DND-41 (cell line): ENCODE results near the gene TBRG1.

ENCODE experiments used
- EZH2 ChIP-seq: IDR thresholded peaks from 3 replicates; pipeline ENCODE4 v1.6.1; 2012; ENCODE audit warnings: borderline replicate concordance, low read depth, mild to moderate bottlenecking, moderate library complexity, low read length, inconsistent platforms; ENCODE audit not compliant: severe bottlenecking
- TF ChIP-seq, protein P1 (sequence below): IDR thresholded peaks from 2 replicates; pipeline ENCODE4 v1.5.1; 2012; ENCODE audit warnings: borderline replicate concordance, low read length, moderate library complexity, mild to moderate bottlenecking; ENCODE audit not compliant: poor library complexity, severe bottlenecking; ENCODE audit errors: extremely low read depth

DNA sequence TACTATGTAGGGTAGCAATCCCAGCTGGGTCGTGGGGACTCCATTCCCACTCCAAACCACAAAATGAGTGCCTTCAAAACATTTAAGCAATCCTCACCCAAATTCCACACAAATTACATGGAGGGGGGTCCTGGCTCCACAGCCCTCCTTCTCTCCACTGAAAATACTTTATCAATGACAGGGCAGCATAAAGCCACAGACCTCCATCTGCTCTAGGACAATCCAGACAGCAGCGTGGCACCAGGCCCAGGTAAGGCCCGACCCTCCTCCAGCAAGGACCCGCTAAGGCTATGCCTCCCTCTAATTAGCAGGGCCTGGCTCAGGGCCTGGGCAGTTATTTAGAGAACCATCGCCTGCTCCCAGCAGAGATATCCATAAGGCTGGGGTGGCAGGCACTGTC is 11.6 kb upstream of the TBRG1 start, which contains the start of gene PANX3:
- TF ChIP-seq, protein P1, sequence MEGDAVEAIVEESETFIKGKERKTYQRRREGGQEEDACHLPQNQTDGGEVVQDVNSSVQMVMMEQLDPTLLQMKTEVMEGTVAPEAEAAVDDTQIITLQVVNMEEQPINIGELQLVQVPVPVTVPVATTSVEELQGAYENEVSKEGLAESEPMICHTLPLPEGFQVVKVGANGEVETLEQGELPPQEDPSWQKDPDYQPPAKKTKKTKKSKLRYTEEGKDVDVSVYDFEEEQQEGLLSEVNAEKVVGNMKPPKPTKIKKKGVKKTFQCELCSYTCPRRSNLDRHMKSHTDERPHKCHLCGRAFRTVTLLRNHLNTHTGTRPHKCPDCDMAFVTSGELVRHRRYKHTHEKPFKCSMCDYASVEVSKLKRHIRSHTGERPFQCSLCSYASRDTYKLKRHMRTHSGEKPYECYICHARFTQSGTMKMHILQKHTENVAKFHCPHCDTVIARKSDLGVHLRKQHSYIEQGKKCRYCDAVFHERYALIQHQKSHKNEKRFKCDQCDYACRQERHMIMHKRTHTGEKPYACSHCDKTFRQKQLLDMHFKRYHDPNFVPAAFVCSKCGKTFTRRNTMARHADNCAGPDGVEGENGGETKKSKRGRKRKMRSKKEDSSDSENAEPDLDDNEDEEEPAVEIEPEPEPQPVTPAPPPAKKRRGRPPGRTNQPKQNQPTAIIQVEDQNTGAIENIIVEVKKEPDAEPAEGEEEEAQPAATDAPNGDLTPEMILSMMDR, result no peak
- no peak for TF ChIP-seq EZH2
